Small intestine (tissue), 16 donors: ENCODE results near the gene UBTFL1. TPM values are rescaled to one million over a fixed set of nuclear protein-coding genes. Genes with fewer than 3 reads are reported as not detected.
"Not testable (repeated sequence)": the region's sequence is repeated elsewhere in the genome, so short reads cannot be mapped to it uniquely, and the experiment has no call there.

Experiments used
- DNase-seq, 2 donors: peaks; one replicate each; pipeline versions ENCODE4 v3.0.0 to v3.0.0-alpha.2; 2013
- FAIRE-seq: peaks from 2 replicates; lab custom pipeline; 2012; peaks lifted over from hg19 to GRCh38; lab: Jason Lieb, UNC
- H3K27ac ChIP-seq, 3 donors: one replicate each; pipeline ENCODE4 v1.5.1; 2013; ENCODE audit warnings: low read length in 2 of 3, mild to moderate bottlenecking in 2 of 3, control low read depth in 1 of 3, inconsistent platforms in 1 of 3, low read depth in 1 of 3, moderate library complexity in 1 of 3
- H3K27me3 ChIP-seq, 3 donors: one replicate each; pipeline ENCODE4 v1.6.1; 2013; ENCODE audit warnings: low read length in 3 of 3, inconsistent platforms in 1 of 3; ENCODE audit not compliant: control insufficient read depth in 3 of 3, insufficient read depth in 3 of 3
- H3K36me3 ChIP-seq, 3 donors: one replicate each; pipeline ENCODE4 v1.6.1; 2013; ENCODE audit warnings: low read length in 3 of 3, inconsistent platforms in 1 of 3, low read depth in 1 of 3, mild to moderate bottlenecking in 1 of 3, moderate library complexity in 1 of 3; ENCODE audit not compliant: control insufficient read depth in 3 of 3, insufficient read depth in 2 of 3
- H3K4me1 ChIP-seq, 3 donors: one replicate each; pipeline ENCODE4 v1.6.1; 2013; ENCODE audit warnings: low read length in 2 of 3, inconsistent platforms in 1 of 3, low read depth in 1 of 3, mild to moderate bottlenecking in 1 of 3, moderate library complexity in 1 of 3; ENCODE audit not compliant: control insufficient read depth in 3 of 3, insufficient read depth in 2 of 3
- H3K4me3 ChIP-seq, 3 donors: one replicate each; pipeline ENCODE4 v1.5.1; 2013; ENCODE audit warnings: low read length in 3 of 3, control low read depth in 1 of 3, inconsistent platforms in 1 of 3, low read depth in 1 of 3, mild to moderate bottlenecking in 1 of 3, moderate library complexity in 1 of 3
- H3K9me3 ChIP-seq, 2 donors: one replicate each; pipeline ENCODE4 v1.6.1; 2013; ENCODE audit warnings: low read depth in 1 of 2, low read length in 1 of 2; ENCODE audit not compliant: control insufficient read depth in 2 of 2, insufficient read depth in 1 of 2
- WGBS, 3 donors: extraction: QIAGEN DNeasy Blood & Tissue Kit; methylation state at CpG; one replicate each; pipeline ENCODE4 v1.1.7; 2013; 5-methylcytosine and 5-hydroxymethylcytosine counted together
- long read RNA-seq, 10 donors: transcript quantifications; one replicate each; lab custom pipeline, GENCODE V29; 2026
- polyA plus RNA-seq, 4 donors: library from polyadenylated mRNA; stranded (reverse) in 3 of 4; unstranded in 1 of 4; fragments of 200-250 nt in 3 of 4; fragments of 120-200 nt in 1 of 4; gene quantifications; one replicate each; pipeline versions ENCODE4 v1.2.1 to v1.2.3, GENCODE V29; 2013
- donor health status: healthy with polysubstance abuse.
- donor health status: control.
- donor health status: control.
- donor health status: Bipolar disorder and iron deficiency.
- donor health status: healthy.

UBTFL1 gene
- not detected for polyA plus RNA-seq
- long read RNA-seq, donor 1 = 0 reads
- long read RNA-seq, donor 2 = 0 reads
- long read RNA-seq, donor 3 = 0 reads
- long read RNA-seq, donor 4 = 0 reads
- long read RNA-seq, donor 5 = 0 reads
- long read RNA-seq, donor 6 = 0 reads
- long read RNA-seq, donor 7 = 0 reads
- long read RNA-seq, donor 8 = 0 reads
- long read RNA-seq, donor 9 = 0 reads
- long read RNA-seq, donor 10 = 0 reads

GRCh38 chr11:90085650-90086049 lies at the start of gene UBTFL1:
Gene UBTFL1 (plus strand): TSS chr11:90085950. CDS start chr11:90085950, 0 bp downstream.
- not testable (repeated sequence) for H3K27ac ChIP-seq, H3K4me3 ChIP-seq, H3K27me3 ChIP-seq, DNase-seq, H3K9me3 ChIP-seq, FAIRE-seq, H3K4me1 ChIP-seq, H3K36me3 ChIP-seq
- 51 to 80% methylated on average over 1 to 3 of the region's 3 CpGs; no CpG with 5 or more reads in 1 of the 3 donors for WGBS, 3 donors

GRCh38 chr11:90051591-90052209 lies 34.0 kb upstream of the UBTFL1 start:
- 36 to 77% methylated on average over 7 to 33 of the region's 41 CpGs; no CpG with 5 or more reads in 1 of the 3 donors for WGBS, 3 donors
- not testable (repeated sequence) for H3K4me1 ChIP-seq, H3K9me3 ChIP-seq, FAIRE-seq, H3K27me3 ChIP-seq, H3K27ac ChIP-seq, H3K4me3 ChIP-seq, DNase-seq, H3K36me3 ChIP-seq

GRCh38 chr11:90052311-90052710 lies 33.4 kb upstream of the UBTFL1 start:
- 4 to 20% methylated on average over 9 to 15 of the region's 33 CpGs; no CpG with 5 or more reads in 1 of the 3 donors for WGBS, 3 donors
- H3K27me3 ChIP-seq, H3K36me3 ChIP-seq, H3K9me3 ChIP-seq, H3K4me1 ChIP-seq, DNase-seq, H3K27ac ChIP-seq, H3K4me3 ChIP-seq, FAIRE-seq: not testable (repeated sequence)

GRCh38 chr11:90053545-90053944 lies 32.2 kb upstream of the UBTFL1 start:
- H3K4me1 ChIP-seq, DNase-seq, FAIRE-seq, H3K27ac ChIP-seq, H3K9me3 ChIP-seq, H3K4me3 ChIP-seq, H3K27me3 ChIP-seq, H3K36me3 ChIP-seq: not testable (repeated sequence)
- 32 to 49% (median 39%) methylated on average over 3 to 16 of the region's 28 CpGs for WGBS, 3 donors

- H3K4me1 ChIP-seq, FAIRE-seq, H3K27me3 ChIP-seq, H3K4me3 ChIP-seq, DNase-seq, H3K36me3 ChIP-seq, H3K9me3 ChIP-seq, H3K27ac ChIP-seq: not testable (repeated sequence)
- WGBS, 3 donors = 0 to 48% (median 35%) methylated on average over 1 to 2 of the region's 2 CpGs
Observed at GRCh38 chr11:90088731-90089130, 3.0 kb downstream of the UBTFL1 start.

GRCh38 chr11:90095230-90095924 lies 9.6 kb downstream of the UBTFL1 start:
- WGBS, 3 donors = 83 to 93% (median 91%) methylated on average over 20 to 27 of the region's 28 CpGs
- not testable (repeated sequence) for H3K9me3 ChIP-seq, H3K36me3 ChIP-seq, DNase-seq, FAIRE-seq, H3K27ac ChIP-seq, H3K4me1 ChIP-seq, H3K27me3 ChIP-seq, H3K4me3 ChIP-seq

GRCh38 chr11:90098261-90098660 lies 12.5 kb downstream of the UBTFL1 start:
- not testable (repeated sequence) for H3K27me3 ChIP-seq, H3K9me3 ChIP-seq, H3K36me3 ChIP-seq, H3K27ac ChIP-seq, FAIRE-seq, DNase-seq, H3K4me1 ChIP-seq, H3K4me3 ChIP-seq
- 73 to 80% (median 74%) methylated on average over 4 of the region's 4 CpGs for WGBS, 3 donors

GRCh38 chr11:90100431-90100830 lies 14.7 kb downstream of the UBTFL1 start:
- H3K4me1 ChIP-seq = no peaks in the 10 kb centered on the region
- 71 to 83% (median 78%) methylated on average over 3 of the region's 3 CpGs for WGBS, 3 donors
- FAIRE-seq = no peak

More at GRCh38 chr11:90100431-90100830, 14.7 kb downstream of the UBTFL1 start:
- H3K36me3 ChIP-seq = no peaks in the 10 kb centered on the region
- no peaks in the 10 kb centered on the region for H3K27me3 ChIP-seq
- H3K27ac ChIP-seq = no peak overlapping the region
- no peaks in the 10 kb centered on the region for H3K9me3 ChIP-seq
- no peak overlapping the region for H3K4me3 ChIP-seq
- no peak for DNase-seq
